Measurements from ENCODE around the gene GABRB1.

- TF ChIP-seq, protein P1, sequence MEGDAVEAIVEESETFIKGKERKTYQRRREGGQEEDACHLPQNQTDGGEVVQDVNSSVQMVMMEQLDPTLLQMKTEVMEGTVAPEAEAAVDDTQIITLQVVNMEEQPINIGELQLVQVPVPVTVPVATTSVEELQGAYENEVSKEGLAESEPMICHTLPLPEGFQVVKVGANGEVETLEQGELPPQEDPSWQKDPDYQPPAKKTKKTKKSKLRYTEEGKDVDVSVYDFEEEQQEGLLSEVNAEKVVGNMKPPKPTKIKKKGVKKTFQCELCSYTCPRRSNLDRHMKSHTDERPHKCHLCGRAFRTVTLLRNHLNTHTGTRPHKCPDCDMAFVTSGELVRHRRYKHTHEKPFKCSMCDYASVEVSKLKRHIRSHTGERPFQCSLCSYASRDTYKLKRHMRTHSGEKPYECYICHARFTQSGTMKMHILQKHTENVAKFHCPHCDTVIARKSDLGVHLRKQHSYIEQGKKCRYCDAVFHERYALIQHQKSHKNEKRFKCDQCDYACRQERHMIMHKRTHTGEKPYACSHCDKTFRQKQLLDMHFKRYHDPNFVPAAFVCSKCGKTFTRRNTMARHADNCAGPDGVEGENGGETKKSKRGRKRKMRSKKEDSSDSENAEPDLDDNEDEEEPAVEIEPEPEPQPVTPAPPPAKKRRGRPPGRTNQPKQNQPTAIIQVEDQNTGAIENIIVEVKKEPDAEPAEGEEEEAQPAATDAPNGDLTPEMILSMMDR (IDR thresholded peaks at IDR 0.05; ENCODE audit: low read length): no peak
- TF ChIP-seq EZH2 (optimal IDR thresholded peaks at IDR 0.05; ENCODE audit: low read depth, low read length) (no peak), EZH2phosphoT487 (IDR thresholded peaks at IDR 0.05; ENCODE audit: low read length) (no peak)
These were observed 243.5 kb downstream of the GABRB1 start for GRCh38 chr4:47274901-47275300.
